ENCODE results near the gene HSD17B14.
A peak's percentile ranks its signal among the peaks of the same experiment; 100 is the strongest.
"Not testable (repeated sequence)": the region's sequence is repeated elsewhere in the genome, so short reads cannot be mapped to it uniquely, and the experiment has no call there.

HSD17B14 gene

GRCh38 chr19:48867123-48867745 is 30.9 kb upstream of the HSD17B14 start:
- DNase-seq, result no peak

GRCh38 chr19:48866692-48867091 is 30.4 kb upstream of the HSD17B14 start:
- no peak for DNase-seq

GRCh38 chr19:48862827-48863226 is 26.5 kb upstream of the HSD17B14 start:
- no peak for DNase-seq

- no peak for DNase-seq
Observed at GRCh38 chr19:48861313-48861712, 25.0 kb upstream of the HSD17B14 start.

- DNase-seq, result no peak
Observed at GRCh38 chr19:48859711-48860572, 23.7 kb upstream of the HSD17B14 start.

- peak in 1 of 2 donors; percentile 23 for DNase-seq
Observed at GRCh38 chr19:48858984-48859710, 22.9 kb upstream of the HSD17B14 start.

GRCh38 chr19:48856921-48857320 is 20.6 kb upstream of the HSD17B14 start:
- DNase-seq, result no peak

GRCh38 chr19:48854103-48854502 is 17.8 kb upstream of the HSD17B14 start:
- DNase-seq, result no peak

- no peak for DNase-seq
Observed at GRCh38 chr19:48853483-48853882, 17.2 kb upstream of the HSD17B14 start.

- no peak for DNase-seq
Observed at GRCh38 chr19:48852292-48852691, 16.0 kb upstream of the HSD17B14 start.

GRCh38 chr19:48846659-48847058 is 10.4 kb upstream of the HSD17B14 start:
- not testable (repeated sequence) for DNase-seq

- no peak for DNase-seq
Observed at GRCh38 chr19:48845384-48845783, 9.1 kb upstream of the HSD17B14 start.

- DNase-seq, result no peak
Observed at GRCh38 chr19:48844472-48844871, 8.2 kb upstream of the HSD17B14 start.

GRCh38 chr19:48842789-48843162 is 6.5 kb upstream of the HSD17B14 start:
- DNase-seq, result peak; percentile 22 to 28

- DNase-seq, result no peak
Observed at GRCh38 chr19:48841571-48841970, 5.3 kb upstream of the HSD17B14 start.

GRCh38 chr19:48841047-48841446 is 4.8 kb upstream of the HSD17B14 start:
- no peak for DNase-seq

- no peak for DNase-seq
Observed at GRCh38 chr19:48837687-48838086, 1.4 kb upstream of the HSD17B14 start.

- DNase-seq, result peak in 1 of 2 donors; percentile 7
Observed at GRCh38 chr19:48837051-48837524, 797 bp upstream of the HSD17B14 start.

- DNase-seq, result peak; percentile 69 to 84
Observed at GRCh38 chr19:48835734-48836088, 580 bp downstream of the HSD17B14 start.

- no peak for DNase-seq
Observed at GRCh38 chr19:48833977-48834376, 2.3 kb downstream of the HSD17B14 start.

- no peak for DNase-seq
Observed at GRCh38 chr19:48833049-48833448, 3.2 kb downstream of the HSD17B14 start.

GRCh38 chr19:48830965-48831364 is 5.3 kb downstream of the HSD17B14 start:
- DNase-seq, result no peak

GRCh38 chr19:48830088-48830487 is 6.2 kb downstream of the HSD17B14 start:
- no peak for DNase-seq

- no peak for DNase-seq
Observed at GRCh38 chr19:48826606-48827020, 9.7 kb downstream of the HSD17B14 start.

All from bone marrow (tissue), 2 donors.